WTC11 (cell line): ENCODE measurements around the gene CHST5. TPM values are rescaled to one million over a fixed set of nuclear protein-coding genes. Genes with fewer than 3 reads are reported as not detected.

Source experiments
- ATAC-seq: fragments of 200-7000 bp; cut with Tn5 transposase; 2 replicates; pipeline ENCODE4 v1.10.0; 2021; ENCODE audit warnings: mild to moderate bottlenecking, moderate library complexity
- CTCF ChIA-PET: fragments of 300-600 bp; sonication (Branson Sonifier 250); formaldehyde crosslinking; loops from one replicate; lab custom pipeline; 2021; ENCODE audit warnings: antibody characterized with exemption; lab: Charles Lee
- POLR2A ChIA-PET: fragments of 350-600 bp; sonication (Branson Sonifier 250); formaldehyde crosslinking; loops from one replicate; lab custom pipeline; 2021; ENCODE audit warnings: antibody characterized with exemption; lab: Charles Lee
- DNase-seq: peaks from one replicate; pipeline ENCODE4 v3.0.0; 2021; ENCODE audit warnings: low spot score
- H3K27ac Mint-ChIP-seq: 2 replicates; pipeline ENCODE4 v1.8.0; 2021; ENCODE audit warnings: mixed read lengths
- H3K27me3 Mint-ChIP-seq: 2 replicates; pipeline ENCODE4 v1.8.0; 2021; ENCODE audit warnings: low read depth, mild to moderate bottlenecking, moderate library complexity, mixed read lengths
- H3K36me3 Mint-ChIP-seq: 2 replicates; pipeline ENCODE4 v1.8.0; 2021; ENCODE audit warnings: mixed read lengths
- H3K4me1 Mint-ChIP-seq: 2 replicates; pipeline ENCODE4 v1.8.0; 2022; ENCODE audit warnings: mixed read lengths
- H3K4me3 Mint-ChIP-seq: 2 replicates; pipeline ENCODE4 v1.8.0; 2021; ENCODE audit warnings: mild to moderate bottlenecking, moderate library complexity, mixed read lengths
- H3K9me3 Mint-ChIP-seq: 2 replicates; pipeline ENCODE4 v1.8.0; 2021; ENCODE audit warnings: mixed read lengths
- ERG ChIP-seq: fragments of 250-450 bp; sonication (Bioruptor Pico); IDR thresholded peaks from 2 replicates; pipeline ENCODE4 v1.8.0; 2021; ENCODE audit warnings: mild to moderate bottlenecking
- FOXK1 ChIP-seq: sonication (generic); formaldehyde crosslinking; IDR thresholded peaks from 2 replicates; pipeline ENCODE4 v1.8.0; 2022; ENCODE audit warnings: mild to moderate bottlenecking, moderate library complexity, missing genetic modification reagents
- GABPB1 ChIP-seq: sonication (generic); formaldehyde crosslinking; IDR thresholded peaks from 2 replicates; pipeline ENCODE4 v1.8.1; 2023; ENCODE audit warnings: mild to moderate bottlenecking, missing genetic modification reagents
- HMGXB4 ChIP-seq: sonication (generic); formaldehyde crosslinking; IDR thresholded peaks from 2 replicates; pipeline ENCODE4 v1.8.1; 2023; ENCODE audit warnings: mild to moderate bottlenecking, moderate library complexity, missing genetic modification reagents
- IRF2 ChIP-seq: sonication (generic); formaldehyde crosslinking; IDR thresholded peaks from 2 replicates; pipeline ENCODE4 v1.8.0; 2022; ENCODE audit warnings: low read depth, missing genetic modification reagents, borderline replicate concordance
- KAT7 ChIP-seq: sonication (generic); formaldehyde crosslinking; IDR thresholded peaks from 2 replicates; pipeline ENCODE4 v1.8.1; 2023; ENCODE audit warnings: missing genetic modification reagents, mild to moderate bottlenecking, borderline replicate concordance
- MLX ChIP-seq: sonication (generic); formaldehyde crosslinking; IDR thresholded peaks from 2 replicates; pipeline ENCODE4 v1.8.1; 2023; ENCODE audit warnings: mild to moderate bottlenecking, missing genetic modification reagents, moderate library complexity
- NFE2L1 ChIP-seq: sonication (generic); formaldehyde crosslinking; IDR thresholded peaks from 2 replicates; pipeline ENCODE4 v1.8.1; 2023; ENCODE audit warnings: missing genetic modification reagents
- NFYB ChIP-seq: sonication (generic); formaldehyde crosslinking; conservative IDR thresholded peaks from 2 replicates; pipeline ENCODE4 v1.8.0; 2022; ENCODE audit warnings: low read depth, missing genetic modification reagents
- PRRX2 ChIP-seq: fragments of 250-450 bp; sonication (Bioruptor Pico); IDR thresholded peaks from 2 replicates; pipeline ENCODE4 v1.8.0; 2021; ENCODE audit warnings: mild to moderate bottlenecking
- SMAD3 ChIP-seq: sonication (generic); formaldehyde crosslinking; IDR thresholded peaks from 2 replicates; pipeline ENCODE4 v1.8.0; 2022; ENCODE audit warnings: missing genetic modification reagents, mild to moderate bottlenecking, borderline replicate concordance
- SMAD4 ChIP-seq: sonication (generic); formaldehyde crosslinking; IDR thresholded peaks from 2 replicates; pipeline ENCODE4 v1.8.0; 2022; ENCODE audit warnings: mild to moderate bottlenecking, missing genetic modification reagents
- TEAD1 ChIP-seq: sonication (generic); formaldehyde crosslinking; IDR thresholded peaks from 2 replicates; pipeline ENCODE4 v1.8.0; 2022; ENCODE audit warnings: mild to moderate bottlenecking, missing genetic modification reagents
- TEAD4 ChIP-seq: sonication (generic); formaldehyde crosslinking; IDR thresholded peaks from 2 replicates; pipeline ENCODE4 v1.8.0; 2022; ENCODE audit warnings: mild to moderate bottlenecking, missing genetic modification reagents
- TP53 ChIP-seq: sonication (generic); formaldehyde crosslinking; IDR thresholded peaks from 2 replicates; pipeline ENCODE4 v1.8.1; 2023; ENCODE audit warnings: mild to moderate bottlenecking, missing genetic modification reagents
- ZNF232 ChIP-seq: sonication (generic); formaldehyde crosslinking; IDR thresholded peaks from 2 replicates; pipeline ENCODE4 v1.8.0; 2022; ENCODE audit warnings: mild to moderate bottlenecking, missing genetic modification reagents
- ZNF671 ChIP-seq: fragments of 250-450 bp; sonication (Bioruptor Pico); IDR thresholded peaks from 2 replicates; pipeline ENCODE4 v1.8.0; 2021; ENCODE audit warnings: mild to moderate bottlenecking
- total RNA-seq: library from RNA; stranded (reverse); gene quantifications from 3 replicates; pipeline ENCODE4 v1.2.3, GENCODE V29; 2021
- TF ChIP-seq, protein P1 (sequence below): sonication (generic); formaldehyde crosslinking; IDR thresholded peaks from 2 replicates; pipeline ENCODE4 v1.8.0; 2022; ENCODE audit warnings: mild to moderate bottlenecking, missing genetic modification reagents
- TF ChIP-seq, protein P2 (sequence below): sonication (generic); formaldehyde crosslinking; IDR thresholded peaks from 2 replicates; pipeline ENCODE4 v1.8.1; 2022; ENCODE audit warnings: mild to moderate bottlenecking, moderate library complexity, missing genetic modification reagents
- TF ChIP-seq, protein P3 (sequence below): sonication (generic); formaldehyde crosslinking; IDR thresholded peaks from 2 replicates; pipeline ENCODE4 v1.8.0; 2023; ENCODE audit warnings: mild to moderate bottlenecking, missing genetic modification reagents

The CHST5 gene
- total RNA-seq, 1 experiment from 2014 or later, result not detected

- no peaks in the 10 kb centered on the region for H3K9me3 Mint-ChIP-seq
- no peaks in the 10 kb centered on the region for H3K36me3 Mint-ChIP-seq
- CTCF ChIA-PET, result interaction anchor here (0.7 to 2.4 kb wide), 3 partner anchors 12 to 81 kb away, joined by 3 to 8 read pairs (median 5); partner anchors contain the start of gene TMEM170A
- no peak for TF ChIP-seq IRF2 (CRISPR knock-in tag)
- no peak for TF ChIP-seq ZNF671 (CRISPR knock-in tag)
- TF ChIP-seq, protein P1, sequence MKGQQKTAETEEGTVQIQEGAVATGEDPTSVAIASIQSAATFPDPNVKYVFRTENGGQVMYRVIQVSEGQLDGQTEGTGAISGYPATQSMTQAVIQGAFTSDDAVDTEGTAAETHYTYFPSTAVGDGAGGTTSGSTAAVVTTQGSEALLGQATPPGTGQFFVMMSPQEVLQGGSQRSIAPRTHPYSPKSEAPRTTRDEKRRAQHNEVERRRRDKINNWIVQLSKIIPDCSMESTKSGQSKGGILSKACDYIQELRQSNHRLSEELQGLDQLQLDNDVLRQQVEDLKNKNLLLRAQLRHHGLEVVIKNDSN (CRISPR knock-in tag), result no peak
- no peak for TF ChIP-seq NFE2L1 (CRISPR knock-in tag)
- no peak for TF ChIP-seq KAT7 (CRISPR knock-in tag)
- TF ChIP-seq SMAD3, result no peak
- TF ChIP-seq ZNF232 (CRISPR knock-in tag), result no peak
- TF ChIP-seq TP53 (CRISPR knock-in tag), result no peak
- TF ChIP-seq, protein P2, sequence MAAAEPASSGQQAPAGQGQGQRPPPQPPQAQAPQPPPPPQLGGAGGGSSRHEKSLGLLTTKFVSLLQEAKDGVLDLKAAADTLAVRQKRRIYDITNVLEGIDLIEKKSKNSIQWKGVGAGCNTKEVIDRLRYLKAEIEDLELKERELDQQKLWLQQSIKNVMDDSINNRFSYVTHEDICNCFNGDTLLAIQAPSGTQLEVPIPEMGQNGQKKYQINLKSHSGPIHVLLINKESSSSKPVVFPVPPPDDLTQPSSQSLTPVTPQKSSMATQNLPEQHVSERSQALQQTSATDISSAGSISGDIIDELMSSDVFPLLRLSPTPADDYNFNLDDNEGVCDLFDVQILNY (CRISPR knock-in tag), result no peak
- TF ChIP-seq HMGXB4, result no peak
- no peak for TF ChIP-seq GABPB1 (CRISPR knock-in tag)
- TF ChIP-seq FOXK1 (CRISPR knock-in tag), result no peak
- TF ChIP-seq PRRX2 (CRISPR knock-in tag), result no peak
- TF ChIP-seq SMAD4 (CRISPR knock-in tag), result no peak
- no peak for TF ChIP-seq MLX (CRISPR knock-in tag)
- TF ChIP-seq ERG, result no peak
- TF ChIP-seq TEAD1 (CRISPR knock-in tag), result no peak
- no peak for TF ChIP-seq NFYB (CRISPR knock-in tag)
- TF ChIP-seq, protein P3, sequence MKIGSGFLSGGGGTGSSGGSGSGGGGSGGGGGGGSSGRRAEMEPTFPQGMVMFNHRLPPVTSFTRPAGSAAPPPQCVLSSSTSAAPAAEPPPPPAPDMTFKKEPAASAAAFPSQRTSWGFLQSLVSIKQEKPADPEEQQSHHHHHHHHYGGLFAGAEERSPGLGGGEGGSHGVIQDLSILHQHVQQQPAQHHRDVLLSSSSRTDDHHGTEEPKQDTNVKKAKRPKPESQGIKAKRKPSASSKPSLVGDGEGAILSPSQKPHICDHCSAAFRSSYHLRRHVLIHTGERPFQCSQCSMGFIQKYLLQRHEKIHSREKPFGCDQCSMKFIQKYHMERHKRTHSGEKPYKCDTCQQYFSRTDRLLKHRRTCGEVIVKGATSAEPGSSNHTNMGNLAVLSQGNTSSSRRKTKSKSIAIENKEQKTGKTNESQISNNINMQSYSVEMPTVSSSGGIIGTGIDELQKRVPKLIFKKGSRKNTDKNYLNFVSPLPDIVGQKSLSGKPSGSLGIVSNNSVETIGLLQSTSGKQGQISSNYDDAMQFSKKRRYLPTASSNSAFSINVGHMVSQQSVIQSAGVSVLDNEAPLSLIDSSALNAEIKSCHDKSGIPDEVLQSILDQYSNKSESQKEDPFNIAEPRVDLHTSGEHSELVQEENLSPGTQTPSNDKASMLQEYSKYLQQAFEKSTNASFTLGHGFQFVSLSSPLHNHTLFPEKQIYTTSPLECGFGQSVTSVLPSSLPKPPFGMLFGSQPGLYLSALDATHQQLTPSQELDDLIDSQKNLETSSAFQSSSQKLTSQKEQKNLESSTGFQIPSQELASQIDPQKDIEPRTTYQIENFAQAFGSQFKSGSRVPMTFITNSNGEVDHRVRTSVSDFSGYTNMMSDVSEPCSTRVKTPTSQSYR (CRISPR knock-in tag), result no peak
- TF ChIP-seq TEAD4, result no peak
- POLR2A ChIA-PET, result no interaction called here
- no peak for ATAC-seq
- DNase-seq, result no peak
- no peak overlapping the region for H3K4me3 Mint-ChIP-seq
- no peaks in the 10 kb centered on the region for H3K4me1 Mint-ChIP-seq
- H3K27ac Mint-ChIP-seq, result no peak overlapping the region
- no peaks in the 10 kb centered on the region for H3K27me3 Mint-ChIP-seq
These were observed 1.9 kb upstream of the CHST5 start for GRCh38 chr16:75537776-75538175.
